GM04503 (cell line): ENCODE measurements around the gene OR51B4.
"Not testable (repeated sequence)": the region's sequence is repeated elsewhere in the genome, so short reads cannot be mapped to it uniquely, and the experiment has no call there.

ENCODE experiments used
- DNase-seq: peaks from one replicate; pipeline ENCODE4 v3.0.0-alpha.2; 2012; ENCODE audit warnings: low read depth

Gene OR51B4

GRCh38 chr11:5274395-5274794 is 27.4 kb downstream of the OR51B4 start:
- DNase-seq, result no peak

GRCh38 chr11:5272395-5273017 is 29.2 kb downstream of the OR51B4 start:
- no peak for DNase-seq

GRCh38 chr11:5269715-5270147 is 32.0 kb downstream of the OR51B4 start, which contains the start of gene HBE1:
Gene HBE1 (minus strand): TSS chr11:5269945. CDS start chr11:5269890, 55 bp downstream.
- DNase-seq, result no peak

- no peak for DNase-seq
Measured at GRCh38 chr11:5267033-5267563, 34.6 kb downstream of the OR51B4 start.

GRCh38 chr11:5266609-5267008 is 35.1 kb downstream of the OR51B4 start:
- DNase-seq, result no peak

- no peak for DNase-seq
Measured at GRCh38 chr11:5265832-5266231, 35.9 kb downstream of the OR51B4 start.

GRCh38 chr11:5258543-5259262 is 43.0 kb downstream of the OR51B4 start:
- no peak for DNase-seq

- no peak for DNase-seq
Measured at GRCh38 chr11:5257296-5257695, 44.5 kb downstream of the OR51B4 start.

- DNase-seq, result not testable (repeated sequence)
Measured at GRCh38 chr11:5254646-5255413, 46.9 kb downstream of the OR51B4 start, which contains the start of gene HBG2. Gene HBG2 (minus strand): TSS chr11:5254781. CDS start chr11:5254728, 53 bp downstream.

- DNase-seq, result not testable (repeated sequence)
Measured at GRCh38 chr11:5254023-5254422, 47.7 kb downstream of the OR51B4 start.

GRCh38 chr11:5253440-5253839 is 48.3 kb downstream of the OR51B4 start:
- not testable (repeated sequence) for DNase-seq

- DNase-seq, result no peak
Measured at GRCh38 chr11:5252919-5253265, 48.9 kb downstream of the OR51B4 start.

GRCh38 chr11:5252192-5252918 is 49.4 kb downstream of the OR51B4 start:
- DNase-seq, result no peak

GRCh38 chr11:5251746-5252145 is 50.0 kb downstream of the OR51B4 start:
- DNase-seq, result no peak
